NK-92 (cell line): Measurements from ENCODE around the gene PRPF39.
"Not testable (repeated sequence)": the region's sequence is repeated elsewhere in the genome, so short reads cannot be mapped to it uniquely, and the experiment has no call there.

ENCODE experiments used
- DNase-seq: peaks from one replicate; lab custom pipeline; 2025; ENCODE audit not compliant: unreplicated experiment; lab: John Stamatoyannopoulos, UW

PRPF39 gene

GRCh38 chr14:45083976-45084722, at the start of gene PRPF39:
PRPF39 (plus strand) TSS chr14:45084116; CDS start chr14:45095240, 11,124 bp downstream.
- DNase-seq = peak; percentile 72

- DNase-seq = no peak
Observed at GRCh38 chr14:45034730-45035129, 49.2 kb upstream of the PRPF39 start.

GRCh38 chr14:45038256-45038655, 45.7 kb upstream of the PRPF39 start:
- no peak for DNase-seq

GRCh38 chr14:45038865-45039264, 45.1 kb upstream of the PRPF39 start:
- DNase-seq = no peak

- DNase-seq = no peak
Observed at GRCh38 chr14:45039390-45039789, 44.5 kb upstream of the PRPF39 start.

GRCh38 chr14:45041641-45042040, 42.3 kb upstream of the PRPF39 start:
- no peak for DNase-seq

GRCh38 chr14:45044638-45045037, 39.3 kb upstream of the PRPF39 start:
- DNase-seq = no peak

GRCh38 chr14:45048385-45048784, 35.5 kb upstream of the PRPF39 start:
- DNase-seq = no peak

- no peak for DNase-seq
Observed at GRCh38 chr14:45051180-45051579, 32.7 kb upstream of the PRPF39 start.

GRCh38 chr14:45051896-45052295, 32.0 kb upstream of the PRPF39 start:
- no peak for DNase-seq

GRCh38 chr14:45057349-45057748, 26.6 kb upstream of the PRPF39 start:
- DNase-seq = no peak

- DNase-seq = no peak
Observed at GRCh38 chr14:45057881-45058364, 26.0 kb upstream of the PRPF39 start.

GRCh38 chr14:45060551-45060950, 23.4 kb upstream of the PRPF39 start:
- no peak for DNase-seq

- no peak for DNase-seq
Observed at GRCh38 chr14:45065540-45065939, 18.4 kb upstream of the PRPF39 start.

- DNase-seq = no peak
Observed at GRCh38 chr14:45065956-45066355, 18.0 kb upstream of the PRPF39 start.

- DNase-seq = no peak
Observed at GRCh38 chr14:45066667-45067066, 17.2 kb upstream of the PRPF39 start.

- no peak for DNase-seq
Observed at GRCh38 chr14:45068396-45068795, 15.5 kb upstream of the PRPF39 start.

GRCh38 chr14:45070215-45070614, 13.7 kb upstream of the PRPF39 start:
- no peak for DNase-seq

GRCh38 chr14:45072126-45072525, 11.8 kb upstream of the PRPF39 start:
- DNase-seq = no peak

- no peak for DNase-seq
Observed at GRCh38 chr14:45073231-45073879, 10.6 kb upstream of the PRPF39 start.

GRCh38 chr14:45078323-45078722, 5.6 kb upstream of the PRPF39 start:
- no peak for DNase-seq

- DNase-seq = not testable (repeated sequence)
Observed at GRCh38 chr14:45080416-45080968, 3.4 kb upstream of the PRPF39 start.
